HepG2 (cell line): ENCODE data around the gene DNAJC28. TPM values are rescaled to one million over a fixed set of nuclear protein-coding genes. Genes with fewer than 3 reads are reported as not detected.

Experiments
- DBP ChIP-seq: sonication (generic); formaldehyde crosslinking; IDR thresholded peaks from 2 replicates; pipeline ENCODE4 v1.4.0; 2020; ENCODE audit warnings: missing genetic modification reagents; ENCODE audit errors: not compliant biosample characterization
- FOXA1 ChIP-seq, 2 experiments: fragments of 450-650 bp in 1 of 2; sonication (generic) in 1 of 2; formaldehyde crosslinking in 1 of 2; IDR thresholded peaks; 2 replicates each; pipeline versions ENCODE4 v1.4.0 to v1.6.1; 2016 to 2020; ENCODE audit warnings: missing genetic modification reagents in 1 of 2
- FOXO4 ChIP-seq: sonication (generic); formaldehyde crosslinking; conservative IDR thresholded peaks from 2 replicates; pipeline ENCODE4 v1.8.1; 2023; ENCODE audit warnings: missing genetic modification reagents
- GABPA ChIP-seq, 2 experiments: IDR thresholded peaks; 2 replicates each; pipeline ENCODE4 v1.6.1; 2011 to 2016; ENCODE audit warnings: low read depth in 2 of 2, low read length in 1 of 2, missing biosample characterization in 1 of 2, missing genetic modification characterization in 1 of 2
- HDAC1 ChIP-seq: sonication (generic); formaldehyde crosslinking; IDR thresholded peaks from 2 replicates; pipeline ENCODE4 v1.5.1; 2020; ENCODE audit warnings: mild to moderate bottlenecking, missing genetic modification reagents
- JDP2 ChIP-seq: sonication (generic); formaldehyde crosslinking; IDR thresholded peaks from 2 replicates; pipeline ENCODE4 v1.8.1; 2022; ENCODE audit warnings: missing genetic modification reagents, borderline replicate concordance
- MAZ ChIP-seq, 2 experiments: sonication (generic) in 1 of 2; formaldehyde crosslinking in 1 of 2; IDR thresholded peaks; 2 replicates each; pipeline versions ENCODE4 v1.5.0 to v1.6.1; 2012 to 2020; ENCODE audit warnings: low read depth in 2 of 2, mild to moderate bottlenecking in 2 of 2, borderline replicate concordance in 1 of 2, improper control_type of control experiment in 1 of 2, low read length in 1 of 2, missing genetic modification reagents in 1 of 2, moderate library complexity in 1 of 2
- MTF1 ChIP-seq: sonication (generic); formaldehyde crosslinking; IDR thresholded peaks from 2 replicates; pipeline ENCODE4 v1.5.0; 2020; ENCODE audit warnings: missing genetic modification reagents
- PLRG1 ChIP-seq: fragments of 450-650 bp; conservative IDR thresholded peaks from 2 replicates; pipeline ENCODE4 v1.6.1; 2016
- SALL2 ChIP-seq: sonication (generic); formaldehyde crosslinking; IDR thresholded peaks from 2 replicates; pipeline ENCODE4 v1.8.1; 2023; ENCODE audit warnings: mild to moderate bottlenecking, missing genetic modification reagents, inconsistent platforms
- SIN3A ChIP-seq: IDR thresholded peaks from 2 replicates; pipeline ENCODE4 v1.6.1; 2011; ENCODE audit warnings: low read depth, mild to moderate bottlenecking, control low read depth, low read length, borderline replicate concordance
- SNRNP70 ChIP-seq: fragments of 200-400 bp; formaldehyde crosslinking; IDR thresholded peaks from 2 replicates; pipeline ENCODE4 v1.6.1; 2017; ENCODE audit warnings: mild to moderate bottlenecking, low read depth, low read length, moderate library complexity
- SUZ12 ChIP-seq: fragments of 150-350 bp; IDR thresholded peaks from 2 replicates; pipeline ENCODE4 v1.6.1; 2014; ENCODE audit warnings: low read depth, low read length
- ZBTB1 ChIP-seq: sonication (generic); formaldehyde crosslinking; IDR thresholded peaks from 2 replicates; pipeline ENCODE4 v1.4.0; 2020; ENCODE audit warnings: missing genetic modification reagents, borderline replicate concordance
- ZIK1 ChIP-seq: sonication (generic); formaldehyde crosslinking; IDR thresholded peaks from 2 replicates; pipeline ENCODE4 v1.5.0; 2020; ENCODE audit warnings: mild to moderate bottlenecking, low read depth, missing genetic modification reagents, borderline replicate concordance
- ZNF124 ChIP-seq: sonication (generic); formaldehyde crosslinking; IDR thresholded peaks from 2 replicates; pipeline ENCODE4 v1.4.0; 2020; ENCODE audit warnings: missing genetic modification reagents
- ZNF407 ChIP-seq: sonication (generic); formaldehyde crosslinking; IDR thresholded peaks from one replicate; pipeline ENCODE4 v1.5.1; 2020; ENCODE audit warnings: mild to moderate bottlenecking, missing genetic modification reagents; ENCODE audit errors: not compliant biosample characterization
- polyA plus RNA-seq, 8 experiments: library from polyadenylated mRNA; depleted of rRNA in 3 of 8; stranded (reverse) in 7 of 8; unstranded in 1 of 8; fragments of >200 nt; fragmentation: Illumina TruSeq in 4 of 8; extraction: Trizol in 4 of 8; gene quantifications; 2 replicates each; pipeline versions ENCODE4 v1.2.1 to v1.2.3, GENCODE V29; 2011 to 2016; ENCODE audit warnings: low read depth in 4 of 8, missing spikeins in 1 of 8, mixed read lengths in 1 of 8; ENCODE audit not compliant: insufficient read depth in 1 of 8
- total RNA-seq, 5 experiments: library from RNA; depleted of rRNA; stranded (reverse); fragments of >200 nt; fragmentation: Illumina TruSeq; extraction: Trizol; gene quantifications; 2 replicates each; pipeline ENCODE4 v1.2.3, GENCODE V29; 2016; ENCODE audit warnings: low read depth in 1 of 5

The DNAJC28 gene
- total and polyA plus RNA-seq, 2 of the 13 experiments (the other 11 are each of a cell fraction or from before 2014, with no cell fraction given), result 1.5 to 3.3 TPM

- TF ChIP-seq FOXO4 (no peak), PLRG1 (no peak), GABPA (IDR thresholded peaks at IDR 0.05; ENCODE audit: low read depth, low read length) (no peak), GABPA (CRISPR knock-in tag; IDR thresholded peaks at IDR 0.05; ENCODE audit: low read depth) (peak; percentile 44; the same call in 1 of the 2 replicates), DBP (no peak), ZIK1 (CRISPR knock-in tag) (no peak), SUZ12 (no peak), JDP2 (no peak), FOXA1 (IDR thresholded peaks at IDR 0.05) (no peak), FOXA1 (CRISPR knock-in tag; IDR thresholded peaks at IDR 0.05) (no peak), MAZ (IDR thresholded peaks at IDR 0.05; ENCODE audit: borderline replicate concordance, low read depth, low read length) (peak; percentile 63; the same call in 1 of the 2 replicates), MAZ (CRISPR knock-in tag; IDR thresholded peaks at IDR 0.05; ENCODE audit: low read depth) (peak; percentile 47; the same call in 1 of the 2 replicates), ZBTB1 (CRISPR knock-in tag) (no peak), SIN3A (peak; percentile 75; the same call in 1 of the 2 replicates), ZNF407 (CRISPR knock-in tag) (peak; percentile 4), SNRNP70 (no peak), HDAC1 (CRISPR knock-in tag) (peak; percentile 73), SALL2 (CRISPR knock-in tag) (peak; percentile 33; the same call in 1 of the 2 replicates), MTF1 (CRISPR knock-in tag) (peak; percentile 87; the same call in 1 of the 2 replicates), ZNF124 (CRISPR knock-in tag) (no peak)
These were observed 11.6 kb downstream of the DNAJC28 start, which contains the start of gene TMEM50B (continued) for GRCh38 chr21:33479679-33480480.
